Choroid plexus epithelial cell (primary cell): ENCODE measurements around the gene SMPD3.
A peak's percentile ranks its signal among the peaks of the same experiment; 100 is the strongest.

Source experiments
- DNase-seq: peaks from one replicate; pipeline ENCODE4 v3.0.0-alpha.2; 2010; ENCODE audit warnings: low read depth
- H3K4me3 ChIP-seq: 2 replicates; pipeline ENCODE4 v1.5.1; 2011; ENCODE audit warnings: low read depth, mild to moderate bottlenecking, control low read depth, low read length, moderate library complexity
- TF ChIP-seq, protein P1 (sequence below): conservative IDR thresholded peaks from 2 replicates; pipeline ENCODE4 v1.5.1; 2011; ENCODE audit warnings: low read depth, mild to moderate bottlenecking, control low read depth, inconsistent platforms, low read length, moderate library complexity

Gene SMPD3

DNA sequence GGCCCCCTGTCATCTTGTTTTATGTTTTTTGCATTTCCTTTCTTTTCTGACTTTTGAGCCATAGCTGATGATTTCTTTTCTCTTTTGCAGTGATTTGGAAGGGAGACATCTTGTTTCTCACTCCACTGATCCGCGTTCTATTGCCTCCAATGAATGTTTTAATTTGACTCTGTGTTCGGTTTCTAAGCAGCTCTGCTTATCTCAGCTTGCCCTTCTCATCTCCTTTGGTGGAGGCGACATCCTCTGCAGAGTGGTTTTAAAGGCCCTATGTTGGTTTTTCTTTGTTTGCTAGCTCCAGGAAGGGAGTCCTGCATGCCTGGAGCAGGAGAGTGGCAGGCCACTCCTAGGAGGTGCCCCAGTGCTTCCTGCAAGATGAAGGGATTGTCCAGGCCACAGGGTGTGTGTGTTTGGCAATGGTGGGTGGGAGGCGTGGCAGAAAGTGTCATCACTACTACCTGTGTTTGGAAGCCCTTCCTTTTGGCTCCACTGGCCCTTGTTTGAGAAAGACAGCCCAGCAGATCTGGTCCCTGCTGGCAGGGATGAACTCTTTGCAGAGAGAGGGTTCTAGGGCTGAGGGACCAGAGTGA lies 13.6 kb downstream of the SMPD3 start:
- TF ChIP-seq, protein P1, sequence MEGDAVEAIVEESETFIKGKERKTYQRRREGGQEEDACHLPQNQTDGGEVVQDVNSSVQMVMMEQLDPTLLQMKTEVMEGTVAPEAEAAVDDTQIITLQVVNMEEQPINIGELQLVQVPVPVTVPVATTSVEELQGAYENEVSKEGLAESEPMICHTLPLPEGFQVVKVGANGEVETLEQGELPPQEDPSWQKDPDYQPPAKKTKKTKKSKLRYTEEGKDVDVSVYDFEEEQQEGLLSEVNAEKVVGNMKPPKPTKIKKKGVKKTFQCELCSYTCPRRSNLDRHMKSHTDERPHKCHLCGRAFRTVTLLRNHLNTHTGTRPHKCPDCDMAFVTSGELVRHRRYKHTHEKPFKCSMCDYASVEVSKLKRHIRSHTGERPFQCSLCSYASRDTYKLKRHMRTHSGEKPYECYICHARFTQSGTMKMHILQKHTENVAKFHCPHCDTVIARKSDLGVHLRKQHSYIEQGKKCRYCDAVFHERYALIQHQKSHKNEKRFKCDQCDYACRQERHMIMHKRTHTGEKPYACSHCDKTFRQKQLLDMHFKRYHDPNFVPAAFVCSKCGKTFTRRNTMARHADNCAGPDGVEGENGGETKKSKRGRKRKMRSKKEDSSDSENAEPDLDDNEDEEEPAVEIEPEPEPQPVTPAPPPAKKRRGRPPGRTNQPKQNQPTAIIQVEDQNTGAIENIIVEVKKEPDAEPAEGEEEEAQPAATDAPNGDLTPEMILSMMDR = no peak
- no peak for DNase-seq

DNA sequence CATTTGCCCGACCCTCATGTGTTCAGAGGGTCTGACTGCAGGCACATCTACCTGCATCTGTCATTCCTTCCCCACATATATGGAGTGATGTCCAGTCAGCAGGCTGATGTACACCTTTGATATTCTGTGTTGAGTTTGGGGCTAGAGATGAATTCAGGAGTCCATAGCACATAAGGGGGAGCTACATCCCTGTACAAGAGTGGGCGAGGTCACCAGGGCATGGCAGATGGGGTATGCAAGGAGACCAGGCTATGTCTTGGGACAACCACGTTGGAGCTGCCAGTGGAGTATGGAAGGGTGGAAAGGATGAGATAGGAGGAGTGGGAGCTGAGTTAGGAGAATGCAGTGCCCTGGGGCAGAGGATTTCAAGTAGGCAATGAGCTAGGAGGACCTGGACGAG lies 15.0 kb downstream of the SMPD3 start:
- H3K4me3 ChIP-seq = no peak overlapping the region
- DNase-seq = no peak
- TF ChIP-seq, protein P1 = no peak

More for the DNA sequence above, 13.6 kb downstream of the SMPD3 start:
- H3K4me3 ChIP-seq = no peak overlapping the region

DNA sequence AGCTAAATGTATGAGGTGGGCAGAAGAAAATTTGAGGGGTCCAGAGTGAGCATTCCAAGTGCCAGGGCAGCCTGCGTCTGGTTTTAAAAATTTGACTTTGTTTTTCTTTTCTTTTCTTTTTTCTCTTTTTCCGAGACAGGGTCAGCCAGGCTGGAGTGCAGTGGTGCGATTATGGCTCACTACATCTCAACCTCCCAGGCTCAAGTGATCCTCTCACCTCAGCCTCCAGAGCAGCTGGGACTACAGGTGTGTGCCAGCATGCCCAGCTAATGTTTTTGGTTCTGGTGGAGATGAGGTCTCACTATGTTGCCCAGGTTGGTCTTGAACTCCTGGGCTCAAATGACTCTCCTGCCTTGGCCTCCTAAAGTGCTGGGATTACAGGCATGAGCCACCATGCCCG lies 15.6 kb downstream of the SMPD3 start:
- TF ChIP-seq, protein P1 = no peak
- no peak overlapping the region for H3K4me3 ChIP-seq
- DNase-seq = no peak

DNA sequence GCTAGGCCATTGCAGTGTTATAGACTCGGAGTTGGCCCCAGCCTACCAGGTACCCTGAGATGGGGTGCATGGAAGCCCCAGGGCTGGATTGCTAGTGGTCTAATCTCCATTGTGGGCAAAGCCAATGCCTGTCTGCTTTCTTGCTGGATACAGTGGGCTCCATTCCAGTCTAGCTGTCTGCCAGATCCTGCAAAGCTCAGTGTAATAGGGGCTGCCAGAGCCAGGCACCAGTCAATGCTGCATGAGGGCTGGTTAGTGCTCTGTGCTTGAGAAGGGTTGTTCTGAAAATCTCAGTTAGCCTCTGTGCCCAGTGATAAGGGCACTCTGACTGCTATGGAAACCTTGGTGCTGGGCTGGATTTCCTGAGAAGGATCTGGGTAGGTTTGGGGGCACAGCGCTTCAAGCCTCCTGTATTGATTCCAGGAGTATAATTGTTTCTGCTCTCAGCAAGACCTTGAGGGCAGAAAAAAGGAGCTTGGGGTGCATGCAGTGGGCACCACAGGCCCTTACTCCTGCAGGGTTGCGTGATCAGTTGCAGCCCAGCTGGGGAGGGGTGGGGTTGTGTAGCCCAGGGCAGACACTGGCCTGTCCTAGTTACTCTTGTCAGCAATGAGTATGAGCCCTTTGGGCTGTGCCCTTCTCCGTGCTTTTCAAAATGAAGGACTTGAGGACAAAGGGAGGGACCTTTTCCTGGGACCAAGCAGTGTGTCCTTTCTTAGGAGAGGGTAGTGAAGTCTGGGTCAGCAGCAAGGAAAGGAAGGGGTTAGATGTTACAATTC lies 19.0 kb downstream of the SMPD3 start:
- no peak for DNase-seq
- TF ChIP-seq, protein P1 = no peak
- H3K4me3 ChIP-seq = no peak overlapping the region

DNA sequence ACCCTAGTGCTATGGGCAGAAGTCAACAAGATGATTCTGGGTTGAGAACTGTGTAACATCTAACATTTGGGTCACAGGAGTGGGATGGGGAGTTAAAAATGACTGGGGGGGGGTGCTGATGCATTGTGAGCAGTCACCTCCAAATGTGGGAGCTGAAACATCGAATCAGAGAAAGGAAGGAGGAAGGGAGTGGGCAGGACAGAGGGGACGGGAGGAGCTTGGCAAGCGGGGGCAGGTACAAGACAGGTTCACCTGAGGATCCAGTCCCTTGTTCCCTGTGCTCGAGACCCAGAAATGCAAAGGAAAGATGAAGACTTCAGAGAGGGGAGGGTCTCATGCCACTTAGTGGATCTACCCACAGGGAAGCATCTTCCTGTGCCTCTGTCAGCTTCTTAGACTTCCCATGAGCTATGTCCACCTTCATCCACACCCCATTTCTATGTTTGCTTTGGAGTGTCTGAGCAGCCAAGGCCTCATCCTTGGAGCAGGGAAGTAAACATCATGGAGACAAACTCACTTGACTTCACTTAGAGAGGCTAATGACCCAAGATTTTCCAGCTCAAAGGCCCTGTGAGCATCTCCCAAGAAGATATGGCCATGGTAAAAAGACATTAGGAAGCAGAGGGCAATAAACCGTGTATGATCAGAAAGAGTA lies 20.5 kb downstream of the SMPD3 start:
- no peak for DNase-seq
- TF ChIP-seq, protein P1 = no peak
- H3K4me3 ChIP-seq = no peak overlapping the region

DNA sequence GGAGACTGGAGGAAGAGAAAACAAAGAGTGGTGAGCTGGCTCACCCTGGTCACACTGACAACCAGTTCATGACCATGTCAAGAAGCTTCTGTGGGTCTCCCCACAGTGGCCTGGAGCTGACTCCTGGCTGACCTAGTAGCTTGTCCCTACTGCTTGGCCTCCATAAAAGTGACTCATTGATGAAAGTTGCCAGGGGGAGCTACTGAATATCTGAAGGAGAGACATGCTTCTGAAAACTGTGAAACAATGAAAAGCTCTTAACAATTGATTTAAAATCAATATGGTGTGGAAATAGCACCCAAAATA lies 22.0 kb downstream of the SMPD3 start:
- TF ChIP-seq, protein P1 = no peak
- H3K4me3 ChIP-seq = no peak overlapping the region
- peak; percentile 8 for DNase-seq
